Testis (tissue), 3 donors: ENCODE measurements around the gene ACOT8. TPM values are rescaled to one million over a fixed set of nuclear protein-coding genes. Genes with fewer than 3 reads are reported as not detected.

Experiments
- DNase-seq: peaks from one replicate; pipeline ENCODE4 v3.0.0-alpha.2; 2019
- H3K27ac ChIP-seq, 2 donors: fragments of 200-600 bp; sonication (generic); one replicate each; pipeline ENCODE4 v1.5.1; 2019
- H3K27me3 ChIP-seq: fragments of 200-600 bp; sonication (generic); one replicate; pipeline ENCODE4 v1.5.1; 2019
- H3K36me3 ChIP-seq: fragments of 200-600 bp; sonication (generic); one replicate; pipeline ENCODE4 v1.5.1; 2017; ENCODE audit warnings: low read depth; ENCODE audit errors: missing control alignments
- H3K4me1 ChIP-seq: fragments of 200-600 bp; sonication (generic); one replicate; pipeline ENCODE4 v1.5.1; 2019
- H3K4me3 ChIP-seq, 2 donors: fragments of 200-600 bp; sonication (generic); one replicate each; pipeline ENCODE4 v1.5.1; 2017 to 2019
- H3K9me3 ChIP-seq: fragments of 200-600 bp; sonication (generic); one replicate; pipeline ENCODE4 v1.5.1; 2017
- POLR2A ChIP-seq: fragments of 450-650 bp; IDR thresholded peaks from one replicate; pipeline ENCODE4 v1.6.1; 2017; ENCODE audit warnings: antibody characterized with exemption, mild to moderate bottlenecking, moderate library complexity
- WGBS, 2 donors: methylation state at CpG; one replicate each; pipeline ENCODE4 v1.1.5; 2018; 5-methylcytosine and 5-hydroxymethylcytosine counted together
- intact Hi-C: fragments of 100-400 bp; cut with DNase I; formaldehyde crosslinking; loops from one replicate; pipeline ENCODE4 v1.15.1; 2023; ENCODE audit warnings: low total_unique reads
- polyA plus RNA-seq: library from polyadenylated mRNA; stranded (reverse); fragments of 350-450 nt; fragmentation: Illumina TruSeq; extraction: RNeasy Lipid Tissue Mini Kit (QIAGEN cat#74804); gene quantifications from one replicate; pipeline ENCODE4 v1.2.3, GENCODE V29; 2014; ENCODE audit warnings: low read depth, low replicate concordance; ENCODE audit not compliant: insufficient read depth
- total RNA-seq, 2 donors: library from RNA; depleted of rRNA; stranded (reverse); fragments of >200 nt; gene quantifications; one replicate each; pipeline ENCODE4 v1.2.3, GENCODE V29; 2016
- TF ChIP-seq, protein P1 (sequence below), 3 experiments: fragments of 450-650 bp in 2 of 3; fragments of 200-600 bp in 1 of 3; sonication (generic) in 1 of 3; IDR thresholded peaks; one replicate each; pipeline ENCODE4 v1.5.1; 2016 to 2019; ENCODE audit warnings: antibody characterized with exemption in 3 of 3, mild to moderate bottlenecking in 2 of 3, moderate library complexity in 1 of 3

Gene ACOT8
- total and polyA plus RNA-seq, 3 donors from 2014 or later, result 44.4 to 79.6 (median 71.2) TPM

DNA sequence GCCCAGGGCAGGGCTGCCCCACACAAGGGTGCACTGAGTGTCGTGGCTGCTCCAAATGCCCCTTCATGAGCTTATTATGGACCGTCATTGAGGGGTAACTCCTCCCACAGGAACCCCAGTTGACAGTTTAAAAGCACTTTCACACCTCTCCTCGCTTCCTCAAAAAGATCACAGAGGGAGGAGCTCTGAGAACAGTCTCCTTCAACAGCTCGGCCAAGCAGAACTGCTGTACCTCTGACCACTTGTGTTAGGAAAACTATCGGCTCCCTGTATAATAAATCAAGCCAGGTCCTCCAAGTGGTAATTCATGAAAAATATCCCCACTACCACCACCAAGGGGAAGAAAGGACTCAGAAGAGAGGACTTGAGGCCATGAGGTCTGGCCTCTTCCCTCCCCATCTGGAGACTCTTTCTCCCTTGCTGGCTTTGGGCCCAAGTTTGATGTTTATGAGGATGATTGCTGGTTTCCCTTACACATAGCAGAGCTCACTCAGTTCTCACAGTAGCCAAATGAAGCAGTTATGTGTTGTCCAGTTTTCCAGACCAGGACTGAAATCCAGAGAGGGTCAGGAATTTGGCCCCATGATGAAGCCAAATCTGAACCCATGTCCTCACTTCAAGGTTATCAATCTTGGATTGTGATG is 14.9 kb downstream of the ACOT8 start:
- H3K4me1 ChIP-seq, result peaks cover 18% of the 10 kb centered on the region
- no peaks in the 10 kb centered on the region for H3K9me3 ChIP-seq
- WGBS, 2 donors, result 44 to 53% methylated on average over 4 to 5 of the region's 5 CpGs
- no peaks in the 10 kb centered on the region for H3K36me3 ChIP-seq
- no peak overlapping the region for H3K4me3 ChIP-seq
- H3K27ac ChIP-seq, result peak overlapping the region in 1 of 2 donors; percentile 9
- TF ChIP-seq POLR2A, result no peak
- TF ChIP-seq, protein P1, sequence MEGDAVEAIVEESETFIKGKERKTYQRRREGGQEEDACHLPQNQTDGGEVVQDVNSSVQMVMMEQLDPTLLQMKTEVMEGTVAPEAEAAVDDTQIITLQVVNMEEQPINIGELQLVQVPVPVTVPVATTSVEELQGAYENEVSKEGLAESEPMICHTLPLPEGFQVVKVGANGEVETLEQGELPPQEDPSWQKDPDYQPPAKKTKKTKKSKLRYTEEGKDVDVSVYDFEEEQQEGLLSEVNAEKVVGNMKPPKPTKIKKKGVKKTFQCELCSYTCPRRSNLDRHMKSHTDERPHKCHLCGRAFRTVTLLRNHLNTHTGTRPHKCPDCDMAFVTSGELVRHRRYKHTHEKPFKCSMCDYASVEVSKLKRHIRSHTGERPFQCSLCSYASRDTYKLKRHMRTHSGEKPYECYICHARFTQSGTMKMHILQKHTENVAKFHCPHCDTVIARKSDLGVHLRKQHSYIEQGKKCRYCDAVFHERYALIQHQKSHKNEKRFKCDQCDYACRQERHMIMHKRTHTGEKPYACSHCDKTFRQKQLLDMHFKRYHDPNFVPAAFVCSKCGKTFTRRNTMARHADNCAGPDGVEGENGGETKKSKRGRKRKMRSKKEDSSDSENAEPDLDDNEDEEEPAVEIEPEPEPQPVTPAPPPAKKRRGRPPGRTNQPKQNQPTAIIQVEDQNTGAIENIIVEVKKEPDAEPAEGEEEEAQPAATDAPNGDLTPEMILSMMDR (IDR thresholded peaks at IDR 0.05), result no peak
- no peaks in the 10 kb centered on the region for H3K27me3 ChIP-seq
- intact Hi-C loops, result no loop called here
- peak; percentile 56 for DNase-seq

DNA sequence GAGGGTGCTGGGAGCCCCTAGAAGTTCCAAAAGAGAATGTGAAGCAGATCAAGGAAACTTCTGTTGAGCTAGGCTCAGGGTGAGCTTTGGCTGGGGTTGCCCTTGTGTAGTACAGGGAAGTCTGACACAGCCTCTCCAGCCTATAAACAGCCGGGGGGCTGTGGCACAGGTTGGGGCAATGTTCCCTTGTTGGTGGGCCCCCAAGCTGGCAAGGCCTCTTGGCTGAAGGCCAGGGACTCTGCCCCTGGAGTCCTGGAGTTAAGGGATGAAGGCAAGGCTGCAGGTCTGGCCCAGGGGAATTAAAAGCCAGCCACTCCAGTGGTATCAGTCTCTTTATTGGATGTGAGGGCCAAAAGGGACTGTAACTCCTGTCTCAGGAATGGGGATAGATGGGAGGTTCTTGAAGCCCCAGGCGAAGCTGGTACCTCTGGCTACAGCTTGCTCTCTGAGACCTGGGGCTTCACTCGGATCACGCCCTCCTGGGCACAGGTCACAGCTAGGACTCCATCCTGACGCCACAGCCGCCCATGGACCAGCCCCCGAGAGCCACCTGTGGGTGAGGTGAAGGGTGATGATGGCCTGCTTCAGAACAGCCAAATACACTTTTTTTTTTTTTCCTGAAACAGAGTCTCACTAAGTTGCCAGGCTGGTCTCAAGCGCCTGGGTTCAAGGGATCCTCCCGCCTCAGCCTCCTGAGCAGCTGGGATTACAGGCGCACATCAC is 15.6 kb downstream of the ACOT8 start:
- Histone ChIP-seq H3K9me3 (no peaks in the 10 kb centered on the region), H3K36me3 (no peaks in the 10 kb centered on the region), H3K4me3 (no peak overlapping the region), H3K4me1 (peaks cover 22% of the 10 kb centered on the region), H3K27me3 (no peaks in the 10 kb centered on the region), H3K27ac (peak overlapping the region in 1 of 2 donors; percentile 9)
- intact Hi-C loops, result no loop called here
- 88 to 97% methylated on average over 10 of the region's 10 CpGs for WGBS, 2 donors
- no peak for DNase-seq
- TF ChIP-seq POLR2A, result no peak
- TF ChIP-seq, protein P1 (IDR thresholded peaks at IDR 0.05), result no peak

DNA sequence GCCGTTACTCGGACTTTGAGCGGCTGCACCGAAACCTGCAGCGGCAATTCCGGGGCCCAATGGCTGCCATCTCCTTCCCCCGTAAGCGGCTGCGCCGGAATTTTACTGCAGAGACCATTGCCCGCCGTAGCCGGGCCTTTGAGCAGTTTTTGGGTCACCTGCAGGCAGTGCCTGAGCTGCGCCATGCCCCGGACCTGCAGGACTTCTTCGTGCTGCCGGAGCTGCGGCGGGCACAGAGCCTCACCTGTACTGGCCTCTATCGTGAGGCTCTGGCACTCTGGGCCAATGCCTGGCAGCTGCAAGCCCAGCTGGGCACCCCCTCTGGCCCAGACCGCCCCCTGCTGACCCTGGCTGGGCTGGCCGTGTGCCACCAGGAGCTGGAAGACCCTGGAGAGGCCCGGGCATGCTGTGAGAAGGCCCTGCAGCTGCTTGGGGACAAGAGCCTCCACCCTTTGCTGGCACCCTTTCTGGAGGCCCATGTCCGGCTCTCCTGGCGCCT is 16.4 kb downstream of the ACOT8 start:
- TF ChIP-seq, protein P1 (IDR thresholded peaks at IDR 0.05), result no peak
- no peak for TF ChIP-seq POLR2A
- intact Hi-C loops, result no loop called here
- WGBS, 2 donors, result 83 to 90% methylated on average over 13 to 15 of the region's 25 CpGs
- Histone ChIP-seq H3K27ac (no peak overlapping the region), H3K4me3 (no peak overlapping the region), H3K9me3 (no peaks in the 10 kb centered on the region), H3K4me1 (peaks cover 21% of the 10 kb centered on the region), H3K36me3 (no peaks in the 10 kb centered on the region), H3K27me3 (no peaks in the 10 kb centered on the region)
- no peak for DNase-seq

DNA sequence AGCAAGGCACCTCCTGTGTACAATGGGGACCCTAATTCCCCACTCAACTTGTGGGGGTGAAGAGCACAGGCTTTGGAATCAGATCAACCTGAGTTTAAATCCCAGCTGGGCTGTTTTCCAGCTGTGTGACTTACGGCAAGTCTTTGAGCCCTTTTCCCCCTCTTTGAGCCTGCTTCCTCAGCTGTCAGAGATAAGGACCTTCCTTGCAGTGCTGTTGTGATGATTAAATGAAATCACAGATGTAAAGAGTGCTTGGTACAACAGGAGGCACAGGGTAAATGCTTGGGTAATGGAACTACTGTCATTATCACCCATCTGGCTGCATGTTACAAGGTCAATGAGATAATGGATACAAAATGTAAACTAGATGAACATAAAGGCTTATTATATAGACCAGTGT is 20.4 kb downstream of the ACOT8 start:
- no peak for DNase-seq
- no peaks in the 10 kb centered on the region for H3K36me3 ChIP-seq

More for the DNA sequence above, 20.4 kb downstream of the ACOT8 start:
- H3K4me3 ChIP-seq, result no peak overlapping the region
- TF ChIP-seq, protein P1 (IDR thresholded peaks at IDR 0.05), result no peak
- TF ChIP-seq POLR2A, result no peak
- H3K27ac ChIP-seq, result no peak overlapping the region
- no peaks in the 10 kb centered on the region for H3K9me3 ChIP-seq
- intact Hi-C loops, result no loop called here
- H3K27me3 ChIP-seq, result no peaks in the 10 kb centered on the region
- 28% methylated on average over 1 of the region's 1 CpG; no CpG with 5 or more reads in 1 of the 2 donors for WGBS, 2 donors
- peaks cover 29% of the 10 kb centered on the region for H3K4me1 ChIP-seq
